HT1080 (cell line): ENCODE results near the gene FRMD3. TPM values are rescaled to one million over a fixed set of nuclear protein-coding genes. Genes with fewer than 3 reads are reported as not detected.
A peak's percentile ranks its signal among the peaks of the same experiment; 100 is the strongest.
"Not testable (repeated sequence)": the region's sequence is repeated elsewhere in the genome, so short reads cannot be mapped to it uniquely, and the experiment has no call there.

Experiments used
- DNase-seq: peaks from one replicate; pipeline ENCODE4 v3.0.0-alpha.2; 2015; ENCODE audit warnings: low read depth
- total RNA-seq: library from RNA; depleted of rRNA; stranded (reverse); fragments of >200 nt; shearing (Covaris generic); gene quantifications from 2 replicates; pipeline ENCODE4 v1.2.3, GENCODE V29; 2014

The FRMD3 gene
- total RNA-seq, 1 experiment from 2014 or later, result 5.7 TPM

- DNase-seq, result no peak
Measured at GRCh38 chr9:83526211-83526610, 12.0 kb downstream of the FRMD3 start.

- DNase-seq, result no peak
Measured at GRCh38 chr9:83523684-83524083, 14.5 kb downstream of the FRMD3 start.

DNA sequence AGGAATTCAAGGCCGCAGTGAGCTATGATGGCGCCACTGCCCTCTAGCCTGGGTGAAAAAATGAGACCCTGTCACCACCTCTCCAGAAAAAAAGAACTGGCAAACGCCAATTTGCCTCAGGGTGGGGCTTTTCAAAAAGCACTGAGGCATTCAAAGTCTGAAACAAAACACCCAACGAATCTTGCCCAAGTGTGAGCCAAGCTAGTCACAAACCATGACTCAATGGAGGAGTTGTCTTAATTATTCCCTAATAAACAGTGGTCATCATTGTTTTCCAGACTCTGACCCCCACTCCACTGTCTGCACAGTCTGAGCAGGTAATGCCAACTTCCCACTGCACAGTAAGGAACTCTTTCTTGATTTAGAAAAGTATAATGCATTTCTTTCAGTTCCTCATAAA is 16.8 kb downstream of the FRMD3 start:
- no peak for DNase-seq

GRCh38 chr9:83521011-83521410 is 17.2 kb downstream of the FRMD3 start:
- no peak for DNase-seq

GRCh38 chr9:83520292-83520691 is 17.9 kb downstream of the FRMD3 start:
- DNase-seq, result no peak

DNA sequence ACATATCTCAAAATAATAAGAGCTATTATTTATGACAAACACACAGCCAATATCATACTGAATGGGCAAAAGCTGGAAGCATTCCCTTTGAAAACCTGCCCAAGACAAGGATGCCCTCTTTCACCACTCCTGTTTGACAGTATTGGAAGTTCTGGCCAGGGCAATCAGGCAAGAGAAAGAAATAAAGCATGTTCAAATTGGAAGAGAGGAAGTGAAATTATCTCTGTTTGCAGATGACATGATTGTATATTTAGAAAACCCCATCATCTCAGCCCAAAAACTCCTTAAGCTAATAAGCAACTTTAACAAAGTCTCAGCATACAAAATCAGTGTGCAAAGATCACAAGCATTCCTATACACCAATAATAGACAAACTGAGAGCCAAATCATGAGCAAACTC is 20.2 kb downstream of the FRMD3 start:
- DNase-seq, result not testable (repeated sequence)

GRCh38 chr9:83514767-83515166 is 23.4 kb downstream of the FRMD3 start:
- DNase-seq, result no peak

DNA sequence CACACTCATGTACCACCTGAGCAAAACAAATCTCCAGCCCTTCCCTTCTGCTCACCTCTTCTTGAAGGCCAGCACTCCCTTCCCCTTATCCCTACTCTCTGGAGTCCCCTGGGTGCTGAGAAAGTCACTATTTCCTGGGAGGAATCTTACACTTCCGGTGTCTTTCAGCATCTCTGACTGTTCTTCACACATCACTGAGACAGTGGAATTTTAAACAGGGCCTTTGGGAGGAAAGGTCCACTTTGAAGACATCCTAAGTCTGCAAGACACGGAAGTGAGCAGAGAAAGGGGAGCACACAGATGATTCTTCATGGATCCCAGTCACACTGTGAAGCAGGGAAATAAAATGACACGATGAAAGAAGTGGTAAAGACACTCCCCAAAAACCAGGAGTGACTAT is 25.6 kb downstream of the FRMD3 start:
- DNase-seq, result no peak

GRCh38 chr9:83511051-83511450 is 27.1 kb downstream of the FRMD3 start:
- peak; percentile 92 for DNase-seq

- no peak for DNase-seq
Measured at GRCh38 chr9:83509402-83509801, 28.8 kb downstream of the FRMD3 start.

GRCh38 chr9:83508067-83508466 is 30.1 kb downstream of the FRMD3 start:
- DNase-seq, result peak; percentile 32

- DNase-seq, result no peak
Measured at GRCh38 chr9:83505282-83505681, 32.9 kb downstream of the FRMD3 start.

DNA sequence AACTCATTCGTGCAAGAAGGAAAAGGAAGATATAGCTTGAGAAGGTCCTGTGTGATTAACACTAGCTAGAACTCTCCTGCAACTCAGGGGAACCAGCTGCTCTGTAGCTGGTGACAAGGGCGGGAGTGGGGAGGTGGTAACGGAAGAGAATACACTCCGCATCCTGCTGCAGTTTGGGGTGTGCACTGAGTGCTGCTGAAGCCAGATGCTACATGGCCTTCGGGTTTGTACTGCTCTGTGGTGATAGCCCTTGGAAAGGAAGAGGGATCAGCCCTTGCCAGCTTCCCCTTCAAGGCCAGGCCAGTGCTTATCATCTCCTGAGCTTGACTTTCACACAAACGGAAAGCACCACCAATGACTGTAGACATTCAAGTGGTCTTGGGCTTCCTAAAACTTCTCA is 34.3 kb downstream of the FRMD3 start:
- no peak for DNase-seq

- no peak for DNase-seq
Measured at GRCh38 chr9:83501565-83501964, 36.6 kb downstream of the FRMD3 start.

DNA sequence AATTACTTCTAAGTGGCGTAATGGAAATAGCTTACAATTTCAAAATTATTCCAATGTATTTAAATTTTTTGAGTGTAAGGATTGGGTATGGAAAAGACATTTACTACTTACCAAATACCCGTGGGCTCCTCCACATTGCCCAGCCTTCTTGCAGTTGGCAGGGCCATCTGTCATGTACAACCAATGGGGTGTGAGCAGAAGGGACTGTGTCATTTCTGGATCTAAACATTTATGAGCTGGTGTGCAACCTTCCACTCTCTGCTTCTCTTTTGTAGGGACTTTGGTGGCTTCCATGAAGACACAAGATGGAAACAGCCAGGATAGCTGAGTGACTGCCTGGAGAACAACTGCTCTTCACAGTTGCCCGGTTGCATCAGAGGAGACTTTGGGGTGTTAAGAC is 40.8 kb downstream of the FRMD3 start:
- DNase-seq, result no peak

GRCh38 chr9:83491995-83492394 is 46.2 kb downstream of the FRMD3 start:
- DNase-seq, result no peak

GRCh38 chr9:83491413-83491812 is 46.8 kb downstream of the FRMD3 start:
- DNase-seq, result no peak

- DNase-seq, result no peak
Measured at GRCh38 chr9:83489961-83490360, 48.2 kb downstream of the FRMD3 start.

GRCh38 chr9:83484990-83485389 is 53.2 kb downstream of the FRMD3 start:
- DNase-seq, result no peak

GRCh38 chr9:83483223-83483622 is 55.0 kb downstream of the FRMD3 start:
- DNase-seq, result no peak

GRCh38 chr9:83479765-83480164 is 58.4 kb downstream of the FRMD3 start:
- DNase-seq, result no peak

DNA sequence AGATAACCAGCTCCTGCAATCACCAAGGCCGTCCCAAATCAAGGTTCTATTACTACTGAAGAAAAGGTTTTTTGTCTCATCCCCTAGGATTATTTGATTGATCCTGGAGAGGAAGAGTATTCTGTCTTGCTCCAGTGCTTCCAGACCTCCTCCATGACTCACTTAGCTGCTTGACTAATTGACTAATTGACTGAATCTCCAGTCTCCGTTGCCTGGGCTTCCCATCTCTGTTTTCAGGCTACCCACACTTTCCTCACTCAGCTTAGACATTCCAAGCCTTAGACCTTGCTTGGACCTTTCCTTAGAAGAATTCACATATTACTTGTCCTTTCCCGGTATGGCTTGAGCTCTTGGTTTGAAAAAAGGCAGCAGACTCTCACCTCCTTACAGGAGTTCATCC is 60.6 kb downstream of the FRMD3 start:
- peak; percentile 51 for DNase-seq

DNA sequence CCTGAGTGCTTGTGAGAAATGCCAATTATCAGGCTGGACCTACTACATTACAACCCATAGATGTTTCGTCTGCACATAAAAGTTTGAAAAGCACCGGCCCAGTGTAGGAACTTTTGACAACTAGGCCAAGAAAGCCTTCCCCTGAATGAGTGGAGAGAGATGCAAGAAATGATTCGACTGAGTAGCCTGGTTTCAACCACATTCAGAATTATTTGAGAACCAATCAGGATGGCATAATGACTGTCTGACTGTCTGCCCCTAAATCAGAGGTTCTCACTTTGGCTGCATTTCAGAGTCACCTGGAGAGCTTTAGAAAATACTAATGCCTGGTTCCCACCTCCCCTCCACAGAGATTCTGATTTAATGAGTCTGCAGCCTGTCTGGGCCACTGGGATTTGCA is 61.1 kb downstream of the FRMD3 start:
- DNase-seq, result no peak

DNA sequence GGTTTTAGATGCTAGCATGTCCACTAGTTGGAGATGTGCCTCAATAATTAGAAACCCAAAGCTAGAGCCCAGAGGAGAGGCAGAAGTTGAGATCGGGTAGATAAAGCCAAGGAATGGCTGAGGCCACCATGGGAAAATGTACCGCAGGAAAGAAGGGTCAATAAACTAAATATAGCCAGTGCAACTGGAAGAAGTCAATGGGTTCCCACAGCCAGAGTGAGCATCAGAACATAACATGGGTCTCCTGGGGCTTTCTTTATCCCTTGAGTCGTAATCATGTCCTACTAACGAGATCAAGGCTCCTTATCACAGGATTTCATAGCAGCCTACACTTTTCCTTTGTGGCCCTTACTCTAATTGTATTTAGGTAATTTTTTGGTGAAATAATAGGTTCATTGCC is 61.7 kb downstream of the FRMD3 start:
- no peak for DNase-seq
